ENCODE measurements around the gene UBR1. TPM values are rescaled to one million over a fixed set of nuclear protein-coding genes. Genes with fewer than 3 reads are reported as not detected.

UBR1 gene
- total and polyA plus RNA-seq, 12 donors: 3.8 to 46.2 (median 26.7) TPM

DNA sequence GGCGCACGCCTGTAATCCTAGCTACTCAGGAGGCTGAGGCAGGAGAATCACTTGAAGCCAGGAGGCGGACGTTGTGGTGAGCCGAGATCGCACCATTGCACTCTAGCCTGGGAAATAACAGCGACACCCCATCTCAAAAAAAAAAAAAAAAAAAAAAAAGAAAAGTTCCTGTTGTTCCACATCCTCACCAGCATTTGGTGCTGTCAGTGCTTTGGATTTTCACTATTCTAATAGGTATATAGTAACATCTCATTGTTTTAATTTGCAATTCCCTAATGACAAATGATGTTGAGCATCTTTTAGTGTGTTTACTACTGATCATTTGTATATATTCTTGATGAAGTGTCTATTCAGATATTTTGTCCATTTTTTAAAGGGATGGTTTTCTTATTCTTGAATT, 24.6 kb downstream of the UBR1 start:
- ATAC-seq: no peak
- intact Hi-C loops (cut with DNase I): no loop called here
- TF ChIP-seq, protein P1, sequence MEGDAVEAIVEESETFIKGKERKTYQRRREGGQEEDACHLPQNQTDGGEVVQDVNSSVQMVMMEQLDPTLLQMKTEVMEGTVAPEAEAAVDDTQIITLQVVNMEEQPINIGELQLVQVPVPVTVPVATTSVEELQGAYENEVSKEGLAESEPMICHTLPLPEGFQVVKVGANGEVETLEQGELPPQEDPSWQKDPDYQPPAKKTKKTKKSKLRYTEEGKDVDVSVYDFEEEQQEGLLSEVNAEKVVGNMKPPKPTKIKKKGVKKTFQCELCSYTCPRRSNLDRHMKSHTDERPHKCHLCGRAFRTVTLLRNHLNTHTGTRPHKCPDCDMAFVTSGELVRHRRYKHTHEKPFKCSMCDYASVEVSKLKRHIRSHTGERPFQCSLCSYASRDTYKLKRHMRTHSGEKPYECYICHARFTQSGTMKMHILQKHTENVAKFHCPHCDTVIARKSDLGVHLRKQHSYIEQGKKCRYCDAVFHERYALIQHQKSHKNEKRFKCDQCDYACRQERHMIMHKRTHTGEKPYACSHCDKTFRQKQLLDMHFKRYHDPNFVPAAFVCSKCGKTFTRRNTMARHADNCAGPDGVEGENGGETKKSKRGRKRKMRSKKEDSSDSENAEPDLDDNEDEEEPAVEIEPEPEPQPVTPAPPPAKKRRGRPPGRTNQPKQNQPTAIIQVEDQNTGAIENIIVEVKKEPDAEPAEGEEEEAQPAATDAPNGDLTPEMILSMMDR (IDR thresholded peaks at IDR 0.05): no peak
- DNase-seq: no peak
- Histone ChIP-seq H3K27me3 (no peaks in the 10 kb centered on the region), H3K27ac (no peak overlapping the region), H3K4me1 (peaks cover 0 to 12% (median under 1%) of the 10 kb centered on the region in 9 donors), H3K9me3 (no peaks in the 10 kb centered on the region), H3K36me3 (peaks cover 0 to 72% (median 38%) of the 10 kb centered on the region in 9 donors), H3K4me3 (no peak overlapping the region)
- 97 to 99% methylated on average over 7 of the region's 7 CpGs for WGBS, 2 donors

DNA sequence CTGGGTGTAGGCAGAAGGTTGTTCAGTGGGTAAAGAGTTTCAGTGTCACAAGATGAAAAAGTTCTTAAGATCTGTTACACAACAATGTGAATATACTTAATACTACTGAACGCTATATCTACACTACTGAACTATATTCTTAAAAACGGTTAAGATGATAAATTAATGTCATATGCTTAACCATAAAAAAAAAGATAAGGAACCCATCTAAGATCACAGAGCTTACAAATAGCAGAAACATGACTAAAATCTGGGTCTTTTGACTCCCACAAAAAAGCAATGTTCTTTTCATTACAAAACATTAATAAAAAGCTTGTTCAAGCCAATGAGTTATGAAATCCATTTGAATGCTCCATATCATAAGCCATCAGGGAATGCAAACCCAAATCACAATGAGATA, 34.4 kb downstream of the UBR1 start:
- no peaks in the 10 kb centered on the region for H3K4me1 ChIP-seq
- H3K27me3 ChIP-seq: no peaks in the 10 kb centered on the region
- H3K4me3 ChIP-seq: peak overlapping the region in 3 of 10 donors; percentile 24 to 50 (median 38)
- H3K36me3 ChIP-seq: peaks cover 0 to 88% (median 36%) of the 10 kb centered on the region in 9 donors
- peak overlapping the region in 4 of 10 donors; percentile 13 to 76 (median 46) for H3K27ac ChIP-seq
- no peaks in the 10 kb centered on the region for H3K9me3 ChIP-seq
- intact Hi-C loops (cut with DNase I): no loop called here
- TF ChIP-seq, protein P1 (IDR thresholded peaks at IDR 0.05): no peak
- WGBS, 2 donors: 52 to 64% methylated on average over 2 of the region's 2 CpGs
- no peak for ATAC-seq
- DNase-seq: no peak

- TF ChIP-seq, protein P1 (IDR thresholded peaks at IDR 0.05): no peak
- Histone ChIP-seq H3K4me3 (peak overlapping the region in 5 of 10 donors; percentile 24 to 50 (median 38)), H3K27me3 (no peaks in the 10 kb centered on the region), H3K4me1 (no peaks in the 10 kb centered on the region), H3K9me3 (no peaks in the 10 kb centered on the region), H3K36me3 (peaks cover 0 to 94% (median 36%) of the 10 kb centered on the region in 9 donors), H3K27ac (peak overlapping the region in 5 of 10 donors; percentile 1 to 76 (median 42))
- WGBS, 2 donors: 39 to 59% methylated on average over 6 of the region's 6 CpGs
- intact Hi-C loops (cut with DNase I): no loop called here
- no peak for DNase-seq
- peak in 1 of 8 donors; percentile 67 for ATAC-seq
Observed at GRCh38 chr15:43070893-43071292, 34.9 kb downstream of the UBR1 start.

DNA sequence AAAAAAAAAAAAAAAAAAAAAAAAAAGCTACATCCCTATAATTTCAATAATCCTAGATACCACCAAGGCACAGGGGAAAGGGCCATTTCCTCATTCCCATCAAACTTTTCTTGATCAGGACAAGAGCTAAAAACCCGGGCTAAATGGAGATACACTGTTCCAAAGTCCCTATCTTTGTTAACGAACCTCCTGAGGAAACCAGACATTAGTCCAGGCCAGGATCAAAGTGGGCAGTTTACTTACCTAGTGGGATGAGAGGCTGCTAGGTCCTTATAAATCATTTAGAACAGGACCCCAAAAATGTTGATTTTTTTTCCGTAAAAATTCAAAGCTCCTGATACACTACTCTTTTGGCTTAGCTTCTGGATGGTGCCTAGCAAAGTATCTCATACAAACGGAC, 35.6 kb downstream of the UBR1 start:
- H3K9me3 ChIP-seq: no peaks in the 10 kb centered on the region
- TF ChIP-seq, protein P1 (IDR thresholded peaks at IDR 0.05): no peak
- peak in 3 of 8 donors; percentile 13 to 57 (median 48) for ATAC-seq
- 52 to 63% methylated on average over 4 of the region's 4 CpGs for WGBS, 2 donors
- H3K4me3 ChIP-seq: peak overlapping the region in 5 of 10 donors; percentile 24 to 50 (median 38)
- H3K36me3 ChIP-seq: peaks cover 0 to 100% (median 36%) of the 10 kb centered on the region in 9 donors
- DNase-seq: no peak
- intact Hi-C loops (cut with DNase I): no loop called here
- H3K4me1 ChIP-seq: no peaks in the 10 kb centered on the region
- H3K27me3 ChIP-seq: no peaks in the 10 kb centered on the region
- peak overlapping the region in 5 of 10 donors; percentile 1 to 76 (median 42) for H3K27ac ChIP-seq
